CD4-positive, CD25-positive, alpha-beta regulatory T cell (primary cell): Measurements from ENCODE around the gene ZFC3H1. TPM values are rescaled to one million over a fixed set of nuclear protein-coding genes. Genes with fewer than 3 reads are reported as not detected.
A peak's percentile ranks its signal among the peaks of the same experiment; 100 is the strongest.
"Not testable (repeated sequence)": the region's sequence is repeated elsewhere in the genome, so short reads cannot be mapped to it uniquely, and the experiment has no call there.

ENCODE experiments used
- ATAC-seq, 2 donors: fragments of 150-1000 bp; cut with Tn5 transposase; one replicate each; pipeline ENCODE4 v1.10.0; 2021; ENCODE audit warnings: low read depth in 2 of 2, moderate number of reproducible peaks in 2 of 2, moderate library complexity in 1 of 2
- DNase-seq, 3 donors: peaks; one replicate each; pipeline versions ENCODE4 v3.0.0 to v3.0.0-alpha.2; 2012 to 2022; ENCODE audit warnings: mixed read lengths in 1 of 3
- H3K27ac ChIP-seq: one replicate; pipeline ENCODE4 v1.7.0; 2013; ENCODE audit warnings: mild to moderate bottlenecking, low read length; ENCODE audit not compliant: insufficient read depth, poor library complexity, severe bottlenecking
- H3K27me3 ChIP-seq: one replicate; pipeline ENCODE4 v1.7.0; 2013; ENCODE audit warnings: low read length; ENCODE audit not compliant: control insufficient read depth, insufficient read depth
- H3K36me3 ChIP-seq: one replicate; pipeline ENCODE4 v1.7.0; 2013; ENCODE audit warnings: mild to moderate bottlenecking, low read length, moderate library complexity; ENCODE audit not compliant: control insufficient read depth, insufficient read depth
- H3K4me1 ChIP-seq: 2 replicates; pipeline ENCODE4 v1.7.0; 2013; ENCODE audit warnings: mild to moderate bottlenecking, low read length; ENCODE audit not compliant: insufficient read depth, control insufficient read depth, poor library complexity, severe bottlenecking
- H3K4me3 ChIP-seq: one replicate; pipeline ENCODE4 v1.7.0; 2013; ENCODE audit warnings: low read depth, mild to moderate bottlenecking, low read length, moderate library complexity
- H3K9me3 ChIP-seq, 2 experiments: 1 replicate in 1 of 2; 2 replicates in 1 of 2; pipeline ENCODE4 v1.7.0; 2013; ENCODE audit warnings: low read length in 2 of 2, mild to moderate bottlenecking in 1 of 2, moderate library complexity in 1 of 2; ENCODE audit not compliant: control insufficient read depth in 2 of 2
- H3K27ac Mint-ChIP-seq, 3 donors: one replicate each; pipeline ENCODE4 v1.8.0; 2020 to 2022; ENCODE audit warnings: mild to moderate bottlenecking in 3 of 3, mixed read lengths in 3 of 3, moderate library complexity in 2 of 3
- H3K27me3 Mint-ChIP-seq: one replicate; pipeline ENCODE4 v1.8.0; 2022; ENCODE audit warnings: mild to moderate bottlenecking, mixed read lengths
- H3K36me3 Mint-ChIP-seq: one replicate; pipeline ENCODE4 v1.8.0; 2020; ENCODE audit warnings: mixed read lengths
- H3K4me1 Mint-ChIP-seq, 4 donors: one replicate each; pipeline ENCODE4 v1.8.0; 2020 to 2022; ENCODE audit warnings: mixed read lengths in 4 of 4, mild to moderate bottlenecking in 1 of 4
- H3K4me3 Mint-ChIP-seq, 4 donors: one replicate each; pipeline ENCODE4 v1.8.0; 2020 to 2022; ENCODE audit warnings: mild to moderate bottlenecking in 4 of 4, mixed read lengths in 4 of 4, moderate library complexity in 3 of 4
- H3K9me3 Mint-ChIP-seq, 7 donors: one replicate each; pipeline ENCODE4 v1.8.0; 2020 to 2022; ENCODE audit warnings: mixed read lengths in 7 of 7, mild to moderate bottlenecking in 3 of 7, moderate library complexity in 2 of 7
- polyA plus RNA-seq, 4 donors: library from polyadenylated mRNA; unstranded; fragments of 300-500 nt; fragmentation: Illumina TruSeq; gene quantifications; one replicate each; pipeline ENCODE4 v1.2.3, GENCODE V29; 2021
- total RNA-seq: library from RNA; stranded (reverse); gene quantifications from one replicate; pipeline ENCODE4 v1.2.3, GENCODE V29; 2022

ZFC3H1 gene
- total RNA-seq (155 TPM), polyA plus RNA-seq (10 to 100 TPM; 20.0 to 33.5 (median 25.5) TPM)

DNA sequence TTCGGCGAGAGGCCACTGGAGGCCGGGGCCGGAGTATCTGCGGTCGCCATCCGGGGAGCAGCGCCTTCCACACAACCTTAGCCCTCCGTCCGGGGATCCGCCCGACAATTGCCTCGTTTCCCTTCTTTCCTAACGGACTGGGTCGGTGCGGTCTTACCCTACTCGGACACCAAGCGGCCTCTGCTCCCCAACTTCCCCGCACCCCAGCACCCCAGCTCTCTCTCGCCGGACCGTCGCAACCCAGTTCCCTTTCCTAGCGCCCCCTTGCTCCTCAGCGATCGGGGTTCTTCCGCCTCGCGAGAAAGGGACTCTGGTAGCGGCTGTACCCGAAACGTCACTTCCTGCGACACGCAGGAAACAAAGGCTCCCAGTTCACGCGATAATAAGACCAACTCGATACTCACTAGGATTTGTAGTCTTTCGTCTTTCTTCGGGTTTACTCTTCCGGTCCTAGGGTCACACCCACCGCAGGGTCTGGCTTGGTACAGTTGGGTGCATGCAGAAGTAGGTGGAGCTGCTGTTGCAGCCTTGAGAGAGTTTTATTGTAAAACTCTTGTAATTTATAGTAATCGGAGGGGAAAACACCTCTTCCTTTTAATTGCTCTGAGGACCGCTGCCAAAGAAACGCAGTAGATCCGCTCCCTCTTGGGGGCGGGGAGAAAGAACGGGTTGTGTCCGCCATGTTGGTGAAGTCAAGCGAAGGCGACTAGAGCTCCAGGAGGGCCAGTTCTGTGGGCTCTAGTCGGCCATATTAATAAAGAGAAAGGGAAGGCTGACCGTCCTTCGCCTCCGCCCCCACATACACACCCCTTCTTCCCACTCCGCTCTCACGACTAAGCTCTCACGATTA, at the start of gene ZFC3H1, which contains the start of gene THAP2:
Gene ZFC3H1 (minus strand): TSS at position 288 of the 850 bp plus-strand sequence. CDS start 238 bp downstream, at position 50.
Gene THAP2 (plus strand): TSS at position 741 of the 850 bp plus-strand sequence. CDS start 209 bp downstream, outside the sequence.
- Histone ChIP-seq H3K9me3 (no peaks in the 10 kb centered on the region), H3K4me1 (peaks cover 46% of the 10 kb centered on the region), H3K4me3 (peak within 1 kb of the TSS; percentile 97), H3K27me3 (no peaks in the 10 kb centered on the region), H3K36me3 (peaks cover 13% of the 10 kb centered on the region), H3K27ac (peak within 1 kb of the TSS; percentile 99)
- Mint-ChIP-seq H3K27ac (peak within 1 kb of the TSS; percentile 99 to 100 (median 99)), H3K4me1 (peaks cover 18 to 65% (median 45%) of the 10 kb centered on the region in 4 donors), H3K27me3 (peaks cover 4% of the 10 kb centered on the region), H3K36me3 (peaks cover 22% of the 10 kb centered on the region), H3K4me3 (peak within 1 kb of the TSS; percentile 95 to 100 (median 98)), H3K9me3 (peaks cover 0 to 1% (median 0%) of the 10 kb centered on the region in 7 donors)
- DNase-seq, result peak; percentile 90 to 99 (median 96)
- ATAC-seq, result peak; percentile 86 to 88

DNA sequence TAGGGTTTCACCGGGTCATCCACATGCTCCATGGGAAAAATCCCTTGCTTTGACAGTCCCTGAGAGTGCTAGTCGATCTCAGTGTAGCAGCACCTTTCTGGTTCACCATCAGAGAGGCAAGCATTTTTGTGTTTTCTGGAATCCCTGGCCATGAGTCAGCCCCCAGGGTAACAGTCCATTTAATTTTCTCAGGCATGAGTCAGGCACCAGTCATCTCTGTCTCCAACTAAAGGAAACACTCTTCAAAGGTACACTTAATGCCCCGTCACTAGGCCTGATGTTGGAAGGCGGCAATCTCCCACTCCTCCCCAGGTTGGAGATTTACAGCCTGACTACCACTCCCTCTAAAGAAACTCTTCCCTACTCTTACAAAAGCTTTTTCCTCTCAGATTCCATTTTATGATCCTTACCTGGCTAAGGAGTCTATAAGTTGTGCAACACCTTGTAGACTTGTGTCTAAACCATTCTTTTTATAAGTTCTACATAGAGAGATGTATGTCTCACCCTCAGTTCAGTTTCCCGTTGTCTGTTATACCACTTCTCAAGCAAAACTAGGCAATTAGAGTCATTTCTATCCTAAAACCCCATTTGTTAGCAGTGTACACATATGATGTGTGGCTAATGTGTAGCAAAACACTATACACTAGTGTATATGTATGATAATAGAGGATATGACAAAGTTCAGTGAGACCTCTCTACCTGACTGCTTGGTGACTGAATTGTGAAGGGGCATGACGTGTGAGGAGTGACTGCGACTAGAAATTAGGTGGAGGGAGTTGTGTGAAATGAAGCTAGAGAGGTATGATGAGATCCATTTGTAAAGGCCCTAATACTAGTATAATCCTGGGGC, 46.9 kb upstream of the ZFC3H1 start:
- H3K4me1 ChIP-seq, result no peaks in the 10 kb centered on the region
- Mint-ChIP-seq H3K27ac (no peak overlapping the region), H3K27me3 (no peaks in the 10 kb centered on the region), H3K4me3 (no peak overlapping the region), H3K36me3 (peaks cover 6% of the 10 kb centered on the region), H3K4me1 (peaks cover 0 to 10% (median 3%) of the 10 kb centered on the region in 4 donors), H3K9me3 (peaks cover 0 to 41% (median 9%) of the 10 kb centered on the region in 7 donors)
- no peak overlapping the region for H3K4me3 ChIP-seq
- DNase-seq, result no peak
- no peaks in the 10 kb centered on the region for H3K36me3 ChIP-seq
- peaks cover 15 to 17% of the 10 kb centered on the region in 2 experiments for H3K9me3 ChIP-seq
- no peak overlapping the region for H3K27ac ChIP-seq
- H3K27me3 ChIP-seq, result no peaks in the 10 kb centered on the region
- no peak for ATAC-seq

DNA sequence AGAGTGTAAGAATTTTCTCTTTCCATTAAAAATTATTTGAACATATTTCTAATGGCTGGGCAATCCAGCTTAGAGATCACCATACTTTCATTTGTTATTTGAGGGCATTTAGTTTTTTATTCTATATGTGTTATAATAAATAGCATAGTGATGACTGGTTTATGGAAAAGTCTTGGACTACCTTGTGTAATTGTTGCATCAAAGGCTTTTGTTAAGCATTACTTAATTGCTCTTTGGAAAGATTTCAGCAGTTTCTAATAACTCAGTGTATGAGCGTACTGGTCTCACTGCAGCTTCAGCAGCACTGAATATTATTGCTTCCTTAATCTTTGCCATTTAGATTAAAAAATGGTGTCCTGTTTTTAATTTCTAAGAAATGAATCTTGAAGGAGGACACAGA, 45.0 kb upstream of the ZFC3H1 start:
- H3K27me3 Mint-ChIP-seq, result no peaks in the 10 kb centered on the region
- peaks cover 10% of the 10 kb centered on the region for H3K36me3 Mint-ChIP-seq

DNA sequence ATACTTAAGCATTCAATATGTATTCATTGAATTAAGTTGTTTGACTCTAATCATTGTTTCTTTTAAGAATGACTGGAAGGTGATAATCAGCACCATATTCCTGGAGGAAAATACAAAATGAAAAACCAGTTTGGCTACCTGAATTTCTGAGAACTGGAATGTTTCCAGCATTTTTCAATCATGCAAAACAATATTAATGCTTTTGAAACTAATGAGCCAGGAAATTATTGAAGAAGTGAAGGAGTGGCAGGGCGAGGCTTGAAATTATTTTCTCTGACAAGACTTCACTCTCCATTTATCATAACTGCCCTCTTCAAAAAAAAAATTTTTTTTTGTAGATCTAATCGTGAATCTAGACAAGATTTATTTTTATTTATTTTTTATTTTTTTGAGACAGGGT, 41.3 kb upstream of the ZFC3H1 start:
- no peak for ATAC-seq
- Mint-ChIP-seq H3K27ac (no peak overlapping the region), H3K4me1 (peaks cover 0 to 10% (median 3%) of the 10 kb centered on the region in 4 donors), H3K27me3 (no peaks in the 10 kb centered on the region), H3K9me3 (peaks cover 0 to 2% (median 0%) of the 10 kb centered on the region in 7 donors), H3K36me3 (peaks cover 16% of the 10 kb centered on the region), H3K4me3 (no peak overlapping the region)
- no peak overlapping the region for H3K4me3 ChIP-seq
- no peak overlapping the region for H3K27ac ChIP-seq
- no peaks in the 10 kb centered on the region for H3K4me1 ChIP-seq
- H3K9me3 ChIP-seq, result no peaks in the 10 kb centered on the region
- DNase-seq, result no peak
- H3K27me3 ChIP-seq, result no peaks in the 10 kb centered on the region
- H3K36me3 ChIP-seq, result peaks cover 10% of the 10 kb centered on the region

More for the DNA sequence above, 45.0 kb upstream of the ZFC3H1 start:
- Mint-ChIP-seq H3K4me1 (peaks cover 0 to 10% (median 3%) of the 10 kb centered on the region in 4 donors), H3K9me3 (peaks cover 0 to 32% (median 9%) of the 10 kb centered on the region in 7 donors), H3K27ac (no peak overlapping the region), H3K4me3 (no peak overlapping the region)
- DNase-seq (no peak), ATAC-seq (no peak)
- H3K27ac ChIP-seq, result no peak overlapping the region
- H3K27me3 ChIP-seq, result no peaks in the 10 kb centered on the region
- peaks cover 4% of the 10 kb centered on the region for H3K36me3 ChIP-seq
- peaks cover 9 to 10% of the 10 kb centered on the region in 2 experiments for H3K9me3 ChIP-seq
- H3K4me3 ChIP-seq, result no peak overlapping the region
- no peaks in the 10 kb centered on the region for H3K4me1 ChIP-seq

- Histone ChIP-seq H3K4me3 (no peak overlapping the region), H3K4me1 (no peaks in the 10 kb centered on the region), H3K36me3 (peaks cover 25% of the 10 kb centered on the region), H3K9me3 (no peaks in the 10 kb centered on the region), H3K27ac (no peak overlapping the region), H3K27me3 (no peaks in the 10 kb centered on the region)
- Mint-ChIP-seq H3K27me3 (no peaks in the 10 kb centered on the region), H3K4me1 (peaks cover 0 to 7% (median 2%) of the 10 kb centered on the region in 4 donors), H3K27ac (peak overlapping the region in 1 of 3 donors; percentile 17), H3K4me3 (no peak overlapping the region), H3K36me3 (peaks cover 23% of the 10 kb centered on the region), H3K9me3 (no peaks in the 10 kb centered on the region)
- ATAC-seq, result no peak
- no peak for DNase-seq
Measured at GRCh38 chr12:71703206-71703605, 39.6 kb upstream of the ZFC3H1 start.

DNA sequence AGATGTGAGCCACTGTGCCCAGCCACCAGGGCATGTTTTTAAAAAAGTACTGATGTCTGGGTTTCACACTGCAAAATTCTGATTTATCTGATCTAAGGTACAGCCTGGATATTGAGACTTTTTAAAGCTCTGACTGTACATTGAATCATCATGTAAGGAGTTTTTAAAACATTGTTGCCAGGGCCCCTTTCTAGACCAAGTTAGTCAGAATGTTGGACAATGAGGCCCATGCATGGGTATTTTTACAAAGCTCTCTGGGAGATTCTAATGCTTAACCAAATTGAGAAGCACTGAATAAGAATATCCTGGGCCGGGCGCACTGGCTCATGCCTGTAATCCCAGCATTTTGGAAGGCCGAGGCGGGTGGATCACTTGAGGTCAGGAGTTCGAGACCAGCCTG, 38.9 kb upstream of the ZFC3H1 start:
- Mint-ChIP-seq H3K27me3 (no peaks in the 10 kb centered on the region), H3K36me3 (peaks cover 23% of the 10 kb centered on the region), H3K4me3 (no peak overlapping the region), H3K27ac (no peak overlapping the region), H3K9me3 (no peaks in the 10 kb centered on the region), H3K4me1 (peaks cover 0 to 1% (median 0%) of the 10 kb centered on the region in 4 donors)
- Histone ChIP-seq H3K36me3 (peaks cover 29% of the 10 kb centered on the region), H3K4me3 (no peak overlapping the region), H3K4me1 (no peaks in the 10 kb centered on the region), H3K9me3 (no peaks in the 10 kb centered on the region), H3K27me3 (no peaks in the 10 kb centered on the region), H3K27ac (no peak overlapping the region)
- no peak for ATAC-seq
- no peak for DNase-seq

- H3K4me3 ChIP-seq, DNase-seq, H3K9me3 ChIP-seq, H3K4me3 Mint-ChIP-seq, ATAC-seq, H3K4me1 Mint-ChIP-seq, H3K9me3 Mint-ChIP-seq, H3K27me3 Mint-ChIP-seq, H3K4me1 ChIP-seq, H3K27ac ChIP-seq, H3K27me3 ChIP-seq: not testable (repeated sequence)
- Mint-ChIP-seq H3K27ac (peak overlapping the region in 1 of 3 donors; percentile 84), H3K36me3 (peaks cover 23% of the 10 kb centered on the region)
- peaks cover 33% of the 10 kb centered on the region for H3K36me3 ChIP-seq
Measured at GRCh38 chr12:71702181-71702580, 38.5 kb upstream of the ZFC3H1 start.
